Measurements from ENCODE around the gene ZNF274. TPM values are rescaled to one million over a fixed set of nuclear protein-coding genes. Genes with fewer than 3 reads are reported as not detected.
A peak's percentile ranks its signal among the peaks of the same experiment; 100 is the strongest.

The ZNF274 gene
- total and polyA plus RNA-seq, 9 of the 15 experiments (the other 6 are each of a cell fraction or from before 2014, with no cell fraction given), result 5.2 to 37.0 (median 28.1) TPM

- TF ChIP-seq CREB5 (CRISPR knock-in tag; IDR thresholded peaks at IDR 0.05) (no peak), MEF2D (tag; conservative IDR thresholded peaks at IDR 0.05; ENCODE audit: low read depth) (0 out of 2 replicates have a peak, but pooled peaks have one; percentile 33), ILF3 (IDR thresholded peaks at IDR 0.05; ENCODE audit: borderline replicate concordance) (peak; percentile 22; the same call in 1 of the 2 replicates), PTBP1 (IDR thresholded peaks at IDR 0.05; ENCODE audit: low read depth, low read length) (no peak), ZC3H4 (CRISPR knock-in tag; IDR thresholded peaks at IDR 0.05; ENCODE audit: borderline replicate concordance) (peak; percentile 74; the same call in 1 of the 2 replicates), MCM5 (IDR thresholded peaks at IDR 0.05; ENCODE audit: low read depth) (no peak), ZNF239 (CRISPR knock-in tag; IDR thresholded peaks at IDR 0.05) (no peak), WHSC1 (IDR thresholded peaks at IDR 0.05; ENCODE audit: low read length) (no peak), SREBF1 (IDR thresholded peaks at IDR 0.05; ENCODE audit: borderline replicate concordance, low read depth, low read length) (no peak), GTF2A2 (tag; IDR thresholded peaks at IDR 0.05) (no peak), FOXA3 (CRISPR knock-in tag; conservative IDR thresholded peaks at IDR 0.05 in 1 of 2, IDR thresholded peaks at IDR 0.05 in 1 of 2) (0 out of 4 replicates have a peak, but pooled peaks of 1 of the 2 experiments have one; percentile 62), PATZ1 (CRISPR knock-in tag; IDR thresholded peaks at IDR 0.05; ENCODE audit: borderline replicate concordance) (no peak), ZNF143 (CRISPR knock-in tag; IDR thresholded peaks at IDR 0.05) (peak; percentile 98), CHD4 (IDR thresholded peaks at IDR 0.05; ENCODE audit: insufficient read depth, insufficient replicate concordance, low read depth, low read length, poor library complexity, severe bottlenecking) (no peak), ASH1L (IDR thresholded peaks at IDR 0.05; ENCODE audit: borderline replicate concordance, low read depth, partially characterized antibody) (no peak), CHCHD3 (CRISPR knock-in tag; IDR thresholded peaks at IDR 0.05) (no peak), FUS (optimal IDR thresholded peaks at IDR 0.05; ENCODE audit: low read depth, low read length) (peak; percentile 45), RAD21 (CRISPR knock-in tag; conservative IDR thresholded peaks at IDR 0.05 in 1 of 2, IDR thresholded peaks at IDR 0.05 in 1 of 2) (no peak), MBD1 (CRISPR knock-in tag; IDR thresholded peaks at IDR 0.05) (no peak), YY1 (IDR thresholded peaks at IDR 0.05; ENCODE audit: borderline replicate concordance in 1 of 3, control insufficient read depth in 1 of 3, extremely low read depth in 1 of 3, insufficient read depth in 3 of 3, insufficient read length in 1 of 3, insufficient replicate concordance in 2 of 3, low read depth in 1 of 3, low read length in 2 of 3) (peak; percentile 98 to 99 (median 99)), NUFIP1 (IDR thresholded peaks at IDR 0.05; ENCODE audit: partially characterized antibody) (peak; percentile 71)
Observed at GRCh38 chr19:58182989-58183816, at the start of gene ZNF274 (continued).
